Transverse colon (tissue), 3 donors: ENCODE results near the gene SDK1.

Experiments
- CTCF ChIP-seq, 5 experiments: fragments of 200-600 bp in 3 of 5; fragments of 450-650 bp in 2 of 5; sonication (generic) in 3 of 5; IDR thresholded peaks; 1 replicate in 2 of 5; 2 replicates in 3 of 5; pipeline ENCODE4 v1.5.1; 2016 to 2017; ENCODE audit warnings: antibody characterized with exemption in 5 of 5, inconsistent platforms in 3 of 5, mild to moderate bottlenecking in 2 of 5, moderate library complexity in 1 of 5
- EP300 ChIP-seq: sonication (generic); formaldehyde crosslinking; IDR thresholded peaks from one replicate; pipeline ENCODE4 v1.6.1; 2017; ENCODE audit warnings: antibody characterized with exemption, low read depth
- POLR2A ChIP-seq: fragments of 450-650 bp; IDR thresholded peaks from one replicate; pipeline ENCODE4 v1.6.1; 2016; ENCODE audit warnings: antibody characterized with exemption, mild to moderate bottlenecking, moderate library complexity

- TF ChIP-seq CTCF (IDR thresholded peaks at IDR 0.05): no peak
- TF ChIP-seq EP300: no peak
- no peak for TF ChIP-seq POLR2A
Observed at GRCh38 chr7:4225361-4225771, 924.3 kb downstream of the SDK1 start.
